Right atrium auricular region (tissue), 2 donors: ENCODE data around the gene LDLR. TPM values are rescaled to one million over a fixed set of nuclear protein-coding genes. Genes with fewer than 3 reads are reported as not detected.
"Not testable (repeated sequence)": the region's sequence is repeated elsewhere in the genome, so short reads cannot be mapped to it uniquely, and the experiment has no call there.

Experiments used
- DNase-seq: peaks from one replicate; pipeline ENCODE4 v3.0.0-alpha.2; 2019; ENCODE audit warnings: low spot score
- H3K27ac ChIP-seq, 2 donors: fragments of 200-600 bp; sonication (generic); 1 replicate in 1 of 2; 2 replicates in 1 of 2; pipeline ENCODE4 v1.5.1; 2016 to 2019
- H3K27me3 ChIP-seq, 2 donors: fragments of 200-600 bp; sonication (generic); one replicate each; pipeline versions ENCODE4 v1.5.1 to v1.6.0; 2017 to 2019
- H3K36me3 ChIP-seq: fragments of 200-600 bp; sonication (generic); one replicate; pipeline ENCODE4 v1.5.1; 2016
- H3K4me1 ChIP-seq, 2 donors: fragments of 200-600 bp; sonication (generic); one replicate each; pipeline versions ENCODE4 v1.5.1 to v1.6.0; 2017 to 2019
- H3K4me3 ChIP-seq, 2 donors: fragments of 200-600 bp; sonication (generic); 1 replicate in 1 of 2; 2 replicates in 1 of 2; pipeline ENCODE4 v1.5.1; 2017 to 2019; ENCODE audit warnings: mild to moderate bottlenecking in 1 of 2, moderate library complexity in 1 of 2
- H3K9me3 ChIP-seq, 2 donors: fragments of 200-600 bp; sonication (generic); one replicate each; pipeline ENCODE4 v1.5.1; 2019
- CTCF ChIP-seq, 2 donors: fragments of 200-600 bp; sonication (generic); IDR thresholded peaks; one replicate each; pipeline ENCODE4 v1.5.1; 2019; ENCODE audit warnings: antibody characterized with exemption in 2 of 2
- total RNA-seq, 2 donors: library from RNA; depleted of rRNA; stranded (reverse); fragments of >200 nt; gene quantifications; one replicate each; pipeline ENCODE4 v1.1.0, GENCODE V29; 2016

LDLR gene
- total RNA-seq, 2 donors from 2014 or later = 13.8 to 15.9 TPM

DNA sequence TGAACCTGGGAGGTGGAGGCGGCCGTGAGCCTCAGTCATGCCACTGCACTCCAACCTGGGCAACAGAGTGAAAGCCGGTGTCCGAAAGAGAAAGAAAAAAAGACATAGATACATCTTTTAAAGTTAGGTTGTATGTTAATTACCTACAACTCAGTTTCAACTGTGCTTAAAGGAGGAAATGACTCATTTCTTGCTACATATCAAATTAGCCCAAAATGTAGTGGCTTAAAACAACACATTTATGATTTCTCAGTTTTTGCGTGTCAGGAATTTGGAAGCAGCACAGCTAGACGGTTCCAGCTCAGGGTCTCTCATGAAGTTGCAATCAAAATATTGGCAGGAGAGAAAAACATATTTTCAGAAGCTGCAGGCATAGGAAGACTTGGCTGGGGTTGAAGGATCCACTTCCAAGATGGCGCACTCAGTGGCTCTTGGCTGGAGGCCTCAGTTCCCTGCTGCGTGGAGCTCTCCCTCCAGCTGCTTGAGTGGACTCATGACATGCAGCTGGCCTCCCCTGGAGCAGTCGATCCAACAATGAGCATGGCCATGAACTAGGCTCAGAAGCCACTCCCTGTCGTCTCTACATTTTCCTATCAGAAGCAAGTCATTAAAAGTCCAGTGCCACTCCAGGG lies 7.1 kb downstream of the LDLR start:
- Histone ChIP-seq H3K4me3 (no peak overlapping the region), H3K36me3 (peaks cover 4% of the 10 kb centered on the region), H3K4me1 (peaks cover 0 to 58% of the 10 kb centered on the region in 2 donors), H3K27me3 (no peaks in the 10 kb centered on the region), H3K9me3 (no peaks in the 10 kb centered on the region), H3K27ac (peak overlapping the region; percentile 54 to 64)
- no peak for DNase-seq
- TF ChIP-seq CTCF (IDR thresholded peaks at IDR 0.05) = no peak

DNA sequence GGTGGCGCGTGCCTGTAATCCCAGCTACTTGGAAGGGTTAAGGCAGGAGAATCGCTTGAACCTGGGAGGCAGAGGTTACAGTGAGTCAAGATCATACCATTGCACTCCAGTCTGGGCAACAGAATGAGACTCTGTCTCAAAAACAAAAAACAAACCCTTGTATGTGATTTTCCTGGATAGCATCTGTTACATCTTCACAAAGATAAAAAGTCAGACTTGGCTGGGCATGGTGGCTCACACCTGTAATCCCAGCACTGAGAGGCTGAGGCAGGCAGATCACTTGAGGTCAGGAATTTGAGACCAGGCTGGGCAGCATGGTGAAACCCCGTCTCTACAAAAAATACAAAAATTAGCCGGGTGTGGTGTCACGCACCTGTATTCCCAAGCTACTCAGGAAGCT lies 8.1 kb downstream of the LDLR start:
- peaks cover 0 to 47% of the 10 kb centered on the region in 2 donors for H3K4me1 ChIP-seq
- not testable (repeated sequence) for DNase-seq, H3K27ac ChIP-seq, H3K27me3 ChIP-seq, H3K4me3 ChIP-seq, H3K9me3 ChIP-seq, H3K36me3 ChIP-seq

- TF ChIP-seq CTCF (IDR thresholded peaks at IDR 0.05) = no peak
- Histone ChIP-seq H3K4me3 (no peak overlapping the region), H3K9me3 (no peaks in the 10 kb centered on the region), H3K27me3 (no peaks in the 10 kb centered on the region), H3K4me1 (peaks cover 0 to 39% of the 10 kb centered on the region in 2 donors), H3K27ac (no peak overlapping the region), H3K36me3 (peaks cover 13% of the 10 kb centered on the region)
- no peak for DNase-seq
Measured at GRCh38 chr19:11098327-11098726, 9.1 kb downstream of the LDLR start.

- Histone ChIP-seq H3K27ac (no peak overlapping the region), H3K4me1 (peaks cover 0 to 35% of the 10 kb centered on the region in 2 donors), H3K36me3 (peaks cover 16% of the 10 kb centered on the region), H3K4me3 (no peak overlapping the region), H3K9me3 (no peaks in the 10 kb centered on the region), H3K27me3 (no peaks in the 10 kb centered on the region)
- no peak for DNase-seq
- TF ChIP-seq CTCF (IDR thresholded peaks at IDR 0.05) = no peak
Measured at GRCh38 chr19:11098861-11099260, 9.6 kb downstream of the LDLR start.

DNA sequence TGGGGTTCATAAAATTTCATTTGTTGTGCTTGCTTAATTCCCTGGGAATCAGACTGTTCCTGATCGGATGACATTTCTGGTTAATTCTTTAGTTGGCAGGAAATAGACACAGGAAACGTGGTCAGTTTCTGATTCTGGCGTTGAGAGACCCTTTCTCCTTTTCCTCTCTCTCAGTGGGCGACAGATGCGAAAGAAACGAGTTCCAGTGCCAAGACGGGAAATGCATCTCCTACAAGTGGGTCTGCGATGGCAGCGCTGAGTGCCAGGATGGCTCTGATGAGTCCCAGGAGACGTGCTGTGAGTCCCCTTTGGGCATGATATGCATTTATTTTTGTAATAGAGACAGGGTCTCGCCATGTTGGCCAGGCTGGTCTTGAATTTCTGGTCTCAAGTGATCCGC lies 10.8 kb downstream of the LDLR start:
- Histone ChIP-seq H3K27ac (no peak overlapping the region), H3K36me3 (peaks cover 25% of the 10 kb centered on the region), H3K9me3 (no peaks in the 10 kb centered on the region), H3K4me3 (no peak overlapping the region), H3K4me1 (peaks cover 0 to 25% of the 10 kb centered on the region in 2 donors), H3K27me3 (no peaks in the 10 kb centered on the region)
- no peak for TF ChIP-seq CTCF (IDR thresholded peaks at IDR 0.05)
- no peak for DNase-seq

DNA sequence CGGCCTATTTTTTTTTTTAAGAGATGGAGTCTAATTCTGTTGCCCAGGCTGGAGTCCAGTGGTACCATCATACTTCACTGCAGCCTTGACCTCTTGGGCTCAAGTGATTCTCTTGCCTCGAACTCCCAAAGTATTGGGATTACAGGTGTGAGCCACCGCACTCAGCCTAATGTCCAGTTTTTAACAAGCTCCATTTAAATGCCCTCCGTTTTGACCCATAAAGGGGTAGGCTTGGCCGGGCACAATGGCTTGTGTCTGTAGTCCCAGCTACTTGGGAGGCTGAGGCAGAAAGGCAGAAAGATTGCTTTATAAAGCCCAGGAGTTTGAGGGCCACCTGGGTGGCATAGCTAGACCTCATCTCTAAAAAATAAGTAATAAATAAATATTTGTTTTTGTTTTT lies 11.8 kb downstream of the LDLR start:
- H3K9me3 ChIP-seq = no peaks in the 10 kb centered on the region
- H3K36me3 ChIP-seq = peaks cover 34% of the 10 kb centered on the region
- no peak for TF ChIP-seq CTCF (IDR thresholded peaks at IDR 0.05)
- DNase-seq = no peak
- H3K27me3 ChIP-seq = no peaks in the 10 kb centered on the region
- H3K27ac ChIP-seq = no peak overlapping the region
- H3K4me3 ChIP-seq = no peak overlapping the region
- H3K4me1 ChIP-seq = peaks cover 0 to 16% of the 10 kb centered on the region in 2 donors
